NCI-H2227 (cell line): ENCODE data around the gene CCDC198.

ENCODE experiments used
- DNase-seq: peaks from one replicate; lab custom pipeline; 2025; ENCODE audit not compliant: unreplicated experiment; lab: John Stamatoyannopoulos, UW

Gene CCDC198

DNA sequence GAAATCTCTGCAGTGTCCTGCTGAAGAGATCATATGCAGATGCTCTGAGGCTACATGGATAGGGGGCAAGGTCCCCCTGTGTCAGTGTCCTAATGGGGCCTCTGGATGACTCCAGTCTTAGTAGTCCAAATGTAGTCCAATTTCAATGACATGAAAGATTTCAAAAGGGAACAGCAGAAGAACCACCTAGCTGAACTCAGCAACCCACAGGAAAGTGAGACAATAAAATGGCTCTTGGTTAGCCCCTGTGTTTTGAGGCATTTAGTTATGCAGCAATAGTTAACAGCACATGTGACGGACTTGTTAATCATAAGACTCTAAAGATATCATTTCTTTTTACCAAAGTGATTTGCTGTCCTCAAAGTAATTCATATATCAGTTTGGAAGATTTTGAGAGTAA is 22.7 kb downstream of the CCDC198 start:
- no peak for DNase-seq

DNA sequence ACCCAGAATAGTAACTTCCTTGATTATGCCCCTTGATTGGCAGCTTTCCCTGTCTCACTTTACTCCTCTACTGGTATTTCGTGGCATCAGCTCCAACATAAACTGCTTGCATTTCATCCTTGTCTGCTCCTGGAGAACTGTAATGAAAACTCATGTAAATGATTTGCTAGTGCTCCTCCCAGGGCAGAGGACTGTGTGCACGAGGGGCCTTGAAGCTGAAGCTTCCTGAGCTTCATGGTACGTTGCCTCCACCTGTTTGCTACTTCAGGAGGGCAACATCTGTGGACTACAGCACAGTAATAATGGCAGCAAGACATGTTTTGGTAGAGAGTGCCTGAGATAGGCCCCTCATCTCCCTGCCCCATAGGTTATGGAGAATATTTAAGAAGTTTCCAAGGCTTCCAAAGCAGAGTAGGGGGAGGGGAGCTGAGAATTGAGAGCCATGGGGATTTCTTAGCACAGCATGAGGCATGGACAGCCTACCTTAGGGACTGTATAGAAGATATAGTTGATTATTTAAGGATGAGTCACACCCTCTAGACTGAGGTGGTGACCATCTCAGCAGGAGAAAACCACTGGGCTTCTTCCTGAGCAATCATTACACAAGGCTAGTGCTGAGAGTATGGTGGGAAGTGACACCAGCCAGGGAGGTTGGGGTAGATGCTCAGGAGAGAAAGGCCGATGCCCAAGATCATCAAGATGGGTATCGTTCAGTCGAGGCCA is 29.5 kb downstream of the CCDC198 start:
- DNase-seq = no peak

DNA sequence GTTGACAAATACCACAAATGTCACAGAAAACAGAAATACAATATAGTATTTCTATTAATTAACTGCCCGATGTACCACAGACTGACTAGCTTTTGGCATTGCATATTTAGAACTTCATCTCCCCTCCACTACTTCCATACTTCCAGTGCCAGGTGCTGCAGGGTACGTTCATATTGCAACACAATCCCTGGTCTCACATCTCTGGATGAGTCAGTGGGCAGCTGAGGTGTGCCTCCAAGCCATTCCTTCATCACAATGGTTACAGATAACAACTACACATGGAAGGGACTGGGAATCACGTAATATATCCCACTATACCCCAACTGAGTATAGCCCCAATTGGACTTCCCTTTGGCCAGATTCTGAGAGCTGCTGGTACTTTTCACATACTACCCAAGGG is 31.1 kb downstream of the CCDC198 start:
- no peak for DNase-seq

DNA sequence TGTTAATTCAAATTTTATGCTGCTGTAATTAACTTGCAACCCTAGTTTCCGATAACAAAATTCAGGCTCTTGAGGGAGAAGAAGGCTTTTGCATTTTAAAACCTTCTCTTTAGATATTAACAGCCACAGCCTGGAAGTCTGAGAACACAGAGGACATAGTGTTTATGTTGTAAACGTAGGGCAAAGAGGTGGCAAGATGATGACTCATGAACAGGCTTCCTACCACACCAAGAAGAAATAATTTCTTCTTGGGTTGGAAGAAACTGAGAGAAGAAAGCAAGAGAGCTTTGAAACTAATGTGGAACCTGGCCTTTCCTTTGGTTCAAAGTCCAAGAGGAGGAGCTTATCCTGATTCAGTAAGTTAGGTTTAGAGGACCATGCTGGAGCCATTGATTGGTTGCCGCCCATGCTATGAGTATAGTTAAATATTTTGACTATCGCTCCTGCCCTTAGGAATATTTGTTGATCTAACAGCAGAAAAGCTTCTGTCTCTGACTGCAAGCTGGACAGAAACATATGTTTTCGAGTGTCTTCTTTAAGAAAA is 31.8 kb downstream of the CCDC198 start:
- no peak for DNase-seq

DNA sequence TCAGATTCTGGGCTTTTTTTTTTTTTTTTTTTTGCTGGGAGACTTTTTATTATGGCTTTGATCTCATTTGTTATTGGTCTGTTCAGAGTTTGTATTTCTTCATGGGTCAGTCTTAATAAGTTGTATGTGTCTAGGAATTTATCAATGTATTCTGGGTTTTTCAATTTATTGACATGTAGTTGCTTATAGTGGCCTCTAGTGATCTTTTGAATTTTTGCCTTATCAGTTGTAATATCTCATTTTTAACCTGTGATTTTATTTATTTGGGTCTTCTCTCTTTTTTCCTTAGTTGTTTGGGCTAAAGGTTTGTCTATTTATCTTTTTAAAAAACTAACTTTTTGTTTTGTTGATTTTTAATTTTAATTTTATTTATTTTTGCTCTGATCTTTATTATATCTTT is 57.7 kb downstream of the CCDC198 start:
- no peak for DNase-seq

DNA sequence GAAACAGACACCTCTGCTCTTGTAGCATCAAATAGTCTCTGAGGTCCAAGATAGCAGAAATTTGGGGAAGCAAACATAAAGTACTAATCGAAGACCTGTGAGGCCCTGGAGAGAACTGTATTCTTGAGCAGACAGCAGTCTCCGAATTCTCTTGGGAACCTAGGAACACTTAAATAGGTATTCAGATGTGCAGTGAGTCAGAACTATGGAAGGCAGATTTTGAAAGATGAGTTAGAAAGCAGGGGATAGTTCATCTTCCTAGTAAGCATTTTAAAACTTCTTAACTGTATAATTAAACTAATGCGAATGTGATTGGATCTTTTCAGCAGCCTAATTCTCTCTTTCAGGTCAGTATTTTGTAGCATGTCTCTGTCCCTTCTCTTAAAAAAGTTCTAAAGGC is 72.7 kb downstream of the CCDC198 start:
- no peak for DNase-seq

DNA sequence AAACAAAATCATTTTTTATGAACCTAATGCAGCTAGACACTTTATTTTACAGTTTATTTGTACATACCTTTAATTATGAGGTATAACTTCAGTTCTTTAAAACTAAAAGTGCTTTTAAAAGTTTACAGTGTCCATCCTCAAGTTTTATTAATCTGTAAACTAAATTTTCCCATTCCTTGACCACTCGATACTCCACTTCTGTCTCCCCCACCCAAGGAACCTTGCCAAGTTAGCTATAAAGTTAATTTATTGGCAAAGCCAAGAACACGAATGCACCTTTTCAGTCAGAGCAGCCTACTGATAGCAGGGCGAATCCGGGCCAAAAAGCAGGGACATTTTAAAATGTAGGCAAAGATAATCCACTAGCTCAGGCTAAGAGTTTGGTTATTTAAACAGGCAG is 73.6 kb downstream of the CCDC198 start:
- DNase-seq = no peak
